Kidney epithelial cell (primary cell): ENCODE measurements around the gene RSPRY1. TPM values are rescaled to one million over a fixed set of nuclear protein-coding genes. Genes with fewer than 3 reads are reported as not detected.

Source experiments
- DNase-seq: peaks from one replicate; pipeline ENCODE4 v3.0.0-alpha.2; 2010; ENCODE audit warnings: low read depth
- H3K27me3 ChIP-seq: 2 replicates; pipeline ENCODE4 v1.6.0; 2011; ENCODE audit warnings: low read length; ENCODE audit not compliant: control insufficient read depth, insufficient read depth
- H3K36me3 ChIP-seq: 2 replicates; pipeline ENCODE4 v1.5.1; 2011; ENCODE audit warnings: low read length; ENCODE audit not compliant: control insufficient read depth, insufficient read depth
- H3K4me3 ChIP-seq: 2 replicates; pipeline ENCODE4 v1.5.1; 2011; ENCODE audit warnings: low read depth, mild to moderate bottlenecking, control low read depth, low read length
- total RNA-seq: library from RNA; depleted of rRNA; stranded (reverse); fragments of >200 nt; gene quantifications from 2 replicates; pipeline ENCODE4 v1.2.3, GENCODE V29; 2015
- TF ChIP-seq, protein P1 (sequence below): IDR thresholded peaks from 2 replicates; pipeline ENCODE4 v1.5.1; 2011; ENCODE audit warnings: mild to moderate bottlenecking, moderate library complexity, low read length, control low read depth, inconsistent platforms; ENCODE audit not compliant: insufficient read depth, poor library complexity, severe bottlenecking

The RSPRY1 gene
- total RNA-seq, 1 donor from 2014 or later, result 42.7 TPM

DNA sequence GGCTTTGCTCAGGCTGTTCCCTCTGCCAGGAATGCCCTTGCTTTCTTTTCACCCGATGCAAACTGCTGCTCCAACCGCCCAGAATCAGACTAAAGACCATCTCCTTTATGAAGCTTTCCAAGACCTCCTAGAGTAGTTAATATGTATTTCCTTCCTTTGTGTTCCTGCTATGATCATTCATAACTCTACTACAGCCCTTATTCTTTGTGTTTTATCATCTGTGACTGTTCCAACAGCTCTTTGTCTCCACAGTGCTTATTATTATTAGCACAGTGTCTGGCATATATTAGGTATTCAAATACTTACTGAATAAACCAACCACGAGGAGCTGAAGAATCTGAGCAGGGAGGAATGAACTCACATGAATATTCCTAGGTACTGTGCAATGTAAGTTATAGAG, 7.9 kb upstream of the RSPRY1 start:
- Histone ChIP-seq H3K36me3 (no peaks in the 10 kb centered on the region), H3K27me3 (no peaks in the 10 kb centered on the region), H3K4me3 (no peak overlapping the region)
- DNase-seq, result no peak
- TF ChIP-seq, protein P1, sequence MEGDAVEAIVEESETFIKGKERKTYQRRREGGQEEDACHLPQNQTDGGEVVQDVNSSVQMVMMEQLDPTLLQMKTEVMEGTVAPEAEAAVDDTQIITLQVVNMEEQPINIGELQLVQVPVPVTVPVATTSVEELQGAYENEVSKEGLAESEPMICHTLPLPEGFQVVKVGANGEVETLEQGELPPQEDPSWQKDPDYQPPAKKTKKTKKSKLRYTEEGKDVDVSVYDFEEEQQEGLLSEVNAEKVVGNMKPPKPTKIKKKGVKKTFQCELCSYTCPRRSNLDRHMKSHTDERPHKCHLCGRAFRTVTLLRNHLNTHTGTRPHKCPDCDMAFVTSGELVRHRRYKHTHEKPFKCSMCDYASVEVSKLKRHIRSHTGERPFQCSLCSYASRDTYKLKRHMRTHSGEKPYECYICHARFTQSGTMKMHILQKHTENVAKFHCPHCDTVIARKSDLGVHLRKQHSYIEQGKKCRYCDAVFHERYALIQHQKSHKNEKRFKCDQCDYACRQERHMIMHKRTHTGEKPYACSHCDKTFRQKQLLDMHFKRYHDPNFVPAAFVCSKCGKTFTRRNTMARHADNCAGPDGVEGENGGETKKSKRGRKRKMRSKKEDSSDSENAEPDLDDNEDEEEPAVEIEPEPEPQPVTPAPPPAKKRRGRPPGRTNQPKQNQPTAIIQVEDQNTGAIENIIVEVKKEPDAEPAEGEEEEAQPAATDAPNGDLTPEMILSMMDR, result no peak

DNA sequence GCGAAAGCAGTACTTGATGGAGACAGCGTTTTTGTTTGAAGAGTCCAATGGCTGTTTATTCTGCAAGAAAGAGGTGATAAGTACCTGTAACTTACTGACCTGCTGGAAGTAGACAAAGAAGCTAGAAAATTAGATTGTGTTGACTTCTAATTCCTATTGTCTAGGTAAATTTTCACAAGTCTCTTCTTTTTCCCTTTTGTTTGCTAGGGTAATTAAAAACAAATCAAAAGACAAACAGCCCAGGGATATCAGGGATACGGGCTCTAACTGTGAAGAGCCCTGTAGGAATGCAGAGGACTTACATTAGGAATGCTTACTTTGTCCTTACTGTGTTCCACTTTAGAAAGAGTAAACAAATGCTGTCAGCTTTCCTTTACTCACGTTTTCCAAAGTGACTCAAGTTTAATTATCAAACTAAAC, 7.3 kb upstream of the RSPRY1 start:
- no peak for DNase-seq
- TF ChIP-seq, protein P1, result no peak
- no peak overlapping the region for H3K4me3 ChIP-seq
- H3K27me3 ChIP-seq, result no peaks in the 10 kb centered on the region
- H3K36me3 ChIP-seq, result no peaks in the 10 kb centered on the region

DNA sequence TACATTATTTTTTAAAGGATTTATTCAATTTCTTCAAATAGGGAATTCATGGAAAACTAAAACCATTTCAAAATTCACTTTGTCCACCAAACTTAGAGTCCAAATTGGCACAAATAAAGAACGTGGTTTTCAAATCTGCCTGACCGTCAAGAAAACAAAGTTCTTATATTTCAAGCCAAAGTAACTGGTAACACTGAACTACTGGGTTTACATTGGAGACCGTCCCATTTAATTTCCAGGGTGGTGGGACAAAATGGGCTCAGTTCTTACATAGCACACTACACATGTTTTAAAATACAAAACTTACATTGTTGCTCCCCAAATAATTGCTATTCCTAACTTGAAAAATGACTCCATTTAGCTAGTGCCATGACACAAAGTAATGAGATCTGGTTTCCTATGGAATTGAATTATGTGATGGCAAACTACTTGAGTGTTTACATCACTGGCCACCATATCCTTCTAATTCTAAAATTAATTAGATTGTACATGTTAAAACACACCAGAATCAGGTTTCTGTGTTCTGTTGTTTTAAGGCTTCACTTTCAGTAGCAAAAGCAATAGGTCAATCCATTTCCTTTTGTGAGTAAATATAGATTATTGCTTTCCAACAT, 6.8 kb upstream of the RSPRY1 start:
- no peak for DNase-seq
- Histone ChIP-seq H3K36me3 (no peaks in the 10 kb centered on the region), H3K4me3 (no peak overlapping the region), H3K27me3 (no peaks in the 10 kb centered on the region)
- TF ChIP-seq, protein P1, result no peak

DNA sequence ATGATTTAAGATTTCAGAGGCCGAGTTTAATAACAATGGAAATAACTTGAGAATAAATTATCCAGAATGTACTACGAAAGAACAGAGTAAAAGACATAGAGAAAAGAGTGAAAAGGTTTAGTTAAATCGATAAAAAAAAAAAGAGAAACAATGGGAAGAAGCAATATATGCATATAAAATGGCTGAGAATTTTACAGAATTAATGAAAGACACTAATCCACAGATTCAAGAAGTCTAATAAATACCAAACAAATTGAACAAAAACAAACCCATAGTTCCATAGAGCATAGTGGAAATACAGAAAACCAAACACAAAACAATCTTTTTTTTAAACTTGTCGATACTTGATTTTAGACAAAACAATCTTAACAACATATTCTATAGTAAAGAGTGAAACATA, 2.0 kb upstream of the RSPRY1 start:
- no peak overlapping the region for H3K4me3 ChIP-seq
- H3K27me3 ChIP-seq, result no peaks in the 10 kb centered on the region
- TF ChIP-seq, protein P1, result no peak
- DNase-seq, result no peak
- no peaks in the 10 kb centered on the region for H3K36me3 ChIP-seq

DNA sequence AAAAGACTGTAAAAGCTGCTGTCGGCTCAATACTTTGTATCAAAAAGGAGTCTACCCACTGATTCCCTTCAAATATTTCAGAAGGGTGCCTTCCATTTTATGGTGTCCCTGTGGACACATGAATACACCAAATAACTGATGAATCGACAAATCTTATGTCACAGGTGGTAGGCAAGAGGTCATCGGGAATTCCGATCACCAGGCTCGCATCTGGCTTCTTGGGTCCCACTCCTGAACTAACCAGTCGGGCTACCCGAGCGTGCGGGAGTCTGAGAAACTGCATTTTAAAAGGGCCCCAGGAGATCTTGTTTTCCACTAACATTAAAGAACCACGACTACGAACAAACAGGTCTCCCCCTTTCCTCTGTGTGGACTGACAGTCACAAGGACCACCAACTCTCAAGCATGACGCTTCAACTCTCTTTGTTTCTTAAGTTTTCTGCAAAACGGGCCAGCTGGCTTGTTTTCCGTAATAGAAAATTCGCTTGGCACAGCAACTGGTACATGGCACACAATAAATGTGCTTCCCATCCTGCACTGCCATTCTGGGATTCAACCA, 1.2 kb upstream of the RSPRY1 start:
- Histone ChIP-seq H3K27me3 (no peaks in the 10 kb centered on the region), H3K36me3 (no peaks in the 10 kb centered on the region), H3K4me3 (peak overlapping the region; percentile 73)
- no peak for DNase-seq
- TF ChIP-seq, protein P1, result no peak

DNA sequence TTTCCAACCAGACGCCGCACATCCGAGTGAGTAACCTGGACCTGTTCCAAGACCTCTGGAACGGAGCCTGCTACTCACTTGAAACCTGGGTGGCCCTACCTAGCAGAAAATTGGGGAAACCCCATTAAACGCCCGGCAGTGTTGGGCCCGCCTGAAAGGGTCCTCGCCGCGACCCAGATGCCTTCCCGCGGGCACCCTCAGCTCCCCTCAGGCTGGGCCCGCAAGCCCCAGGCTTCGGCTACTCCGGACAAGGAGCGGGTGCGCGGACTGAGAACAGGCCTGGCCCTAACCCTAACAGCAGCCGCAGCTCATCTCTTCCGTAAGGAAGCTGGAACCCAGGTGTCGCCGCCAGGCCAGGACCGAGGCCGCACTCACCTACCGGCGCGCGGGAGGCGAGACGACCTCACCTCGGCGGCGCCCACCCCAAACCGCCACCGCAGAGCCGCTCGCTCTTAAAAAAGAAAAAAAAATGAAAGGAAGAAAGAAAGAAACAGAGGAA, 634 bp upstream of the RSPRY1 start:
- TF ChIP-seq, protein P1, result no peak
- DNase-seq, result no peak
- no peaks in the 10 kb centered on the region for H3K36me3 ChIP-seq

More for the DNA sequence above, 634 bp upstream of the RSPRY1 start:
- Histone ChIP-seq H3K27me3 (no peaks in the 10 kb centered on the region), H3K4me3 (peak overlapping the region; percentile 73)
